Measurements from ENCODE around the gene FLOT1. TPM values are rescaled to one million over a fixed set of nuclear protein-coding genes. Genes with fewer than 3 reads are reported as not detected.

FLOT1 gene
- total and polyA plus RNA-seq, 2 of the 13 experiments (the other 11 are each of a cell fraction or from before 2014, with no cell fraction given): 82.3 to 130 TPM

GRCh38 chr6:30787954-30788353 is 45.5 kb upstream of the FLOT1 start:
- peak; percentile 88 for ATAC-seq
- FAIRE-seq: peak; percentile 37
- WGBS (ENCODE audit: low lambda C conversion rate): 28% methylated on average over 5 of the region's 5 CpGs
- Histone ChIP-seq H3K9me3 (ENCODE audit: low read length) (no peaks in the 10 kb centered on the region), H3K79me2 (ENCODE audit: insufficient read depth, low read length) (no peaks in the 10 kb centered on the region), H3K27ac (ENCODE audit: extremely low read length, insufficient read depth, low read length) (peak overlapping the region; percentile 53), H3K4me2 (ENCODE audit: low read depth, low read length) (peak overlapping the region; percentile 57), H3K4me1 (ENCODE audit: insufficient read depth, low read length) (peaks cover 71% of the 10 kb centered on the region), H3K9ac (ENCODE audit: insufficient read depth, low read depth, low read length) (peak overlapping the region; percentile 3; the same call in 1 of the 2 replicates), H2AFZ (ENCODE audit: low read length) (peak overlapping the region; percentile 23), H3K36me3 (replicated peaks in 1 of 2; ENCODE audit: control insufficient read depth in 1 of 2, insufficient read depth in 2 of 2, low read length in 2 of 2) (no peaks in the 10 kb centered on the region), H4K20me1 (ENCODE audit: insufficient read depth, low read length) (no peaks in the 10 kb centered on the region), H3K27me3 (ENCODE audit: control insufficient read depth in 1 of 2, insufficient read depth in 2 of 2, low read length in 2 of 2) (no peaks in the 10 kb centered on the region), H3K4me3 (replicated peaks in 1 of 3; ENCODE audit: insufficient read depth in 1 of 3, low read depth in 2 of 3, low read length in 3 of 3) (no peak overlapping the region)
- ChIA-PET CTCF (ENCODE audit: low intra/inter-chr PET ratio, low total read pairs) (no interaction called here), POLR2A (interaction anchor here (0.7 to 3.8 kb wide), 9 partner anchors 19 to 217 kb away, joined by 3 to 21 read pairs (median 4); partner anchors contain the start of genes ABCF1, IER3 and MDC1)
- BruUV-seq (replicated peaks): no TSS peak
- intact Hi-C loops (cut with micrococcal nuclease; ENCODE audit: unreplicated experiment): no loop called here
- in situ Hi-C loops (cut with HindIII; ENCODE audit: extremely low pct_ligation_motif_present, low pct_unique_long_range_greater_than_20kb): no loop called here
- peak; percentile 88 for DNase-seq (ENCODE audit: low spot score)
- TF ChIP-seq ZFX (CRISPR knock-in tag; IDR thresholded peaks at IDR 0.05; ENCODE audit: low read depth) (peak; percentile 38; the same call in 1 of the 2 replicates), ZNF235 (CRISPR knock-in tag; IDR thresholded peaks at IDR 0.05; ENCODE audit: borderline replicate concordance) (no peak), SNAPC2 (CRISPR knock-in tag; IDR thresholded peaks at IDR 0.05) (0 out of 2 replicates have a peak, but pooled peaks have one; percentile 51), ZKSCAN8 (CRISPR knock-in tag; IDR thresholded peaks at IDR 0.05; ENCODE audit: borderline replicate concordance) (peak; percentile 42; the same call in 1 of the 2 replicates), ARID5B (CRISPR knock-in tag; IDR thresholded peaks at IDR 0.05) (peak; percentile 49), ASH2L (IDR thresholded peaks at IDR 0.05; ENCODE audit: insufficient read length, low read depth, low read length) (peak; percentile 32), TBX2 (CRISPR knock-in tag; IDR thresholded peaks at IDR 0.05; ENCODE audit: borderline replicate concordance) (peak; percentile 40; the same call in 1 of the 2 replicates), ZNF550 (CRISPR knock-in tag; IDR thresholded peaks at IDR 0.05; ENCODE audit: borderline replicate concordance) (no peak), HNRNPL (IDR thresholded peaks at IDR 0.05; ENCODE audit: low read depth, low read length) (0 out of 2 replicates have a peak, but pooled peaks have one; percentile 63), ZSCAN29 (CRISPR knock-in tag; conservative IDR thresholded peaks at IDR 0.05) (0 out of 2 replicates have a peak, but pooled peaks have one; percentile 31)
- TF ChIP-seq, protein P1, sequence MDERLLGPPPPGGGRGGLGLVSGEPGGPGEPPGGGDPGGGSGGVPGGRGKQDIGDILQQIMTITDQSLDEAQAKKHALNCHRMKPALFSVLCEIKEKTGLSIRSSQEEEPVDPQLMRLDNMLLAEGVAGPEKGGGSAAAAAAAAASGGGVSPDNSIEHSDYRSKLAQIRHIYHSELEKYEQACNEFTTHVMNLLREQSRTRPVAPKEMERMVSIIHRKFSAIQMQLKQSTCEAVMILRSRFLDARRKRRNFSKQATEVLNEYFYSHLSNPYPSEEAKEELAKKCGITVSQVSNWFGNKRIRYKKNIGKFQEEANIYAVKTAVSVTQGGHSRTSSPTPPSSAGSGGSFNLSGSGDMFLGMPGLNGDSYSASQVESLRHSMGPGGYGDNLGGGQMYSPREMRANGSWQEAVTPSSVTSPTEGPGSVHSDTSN (CRISPR knock-in tag; IDR thresholded peaks at IDR 0.05): no peak
- TF ChIP-seq, protein P2, sequence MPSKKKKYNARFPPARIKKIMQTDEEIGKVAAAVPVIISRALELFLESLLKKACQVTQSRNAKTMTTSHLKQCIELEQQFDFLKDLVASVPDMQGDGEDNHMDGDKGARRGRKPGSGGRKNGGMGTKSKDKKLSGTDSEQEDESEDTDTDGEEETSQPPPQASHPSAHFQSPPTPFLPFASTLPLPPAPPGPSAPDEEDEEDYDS (CRISPR knock-in tag; IDR thresholded peaks at IDR 0.05): peak; percentile 53; the same call in 1 of the 2 replicates
- TF ChIP-seq, protein P3, sequence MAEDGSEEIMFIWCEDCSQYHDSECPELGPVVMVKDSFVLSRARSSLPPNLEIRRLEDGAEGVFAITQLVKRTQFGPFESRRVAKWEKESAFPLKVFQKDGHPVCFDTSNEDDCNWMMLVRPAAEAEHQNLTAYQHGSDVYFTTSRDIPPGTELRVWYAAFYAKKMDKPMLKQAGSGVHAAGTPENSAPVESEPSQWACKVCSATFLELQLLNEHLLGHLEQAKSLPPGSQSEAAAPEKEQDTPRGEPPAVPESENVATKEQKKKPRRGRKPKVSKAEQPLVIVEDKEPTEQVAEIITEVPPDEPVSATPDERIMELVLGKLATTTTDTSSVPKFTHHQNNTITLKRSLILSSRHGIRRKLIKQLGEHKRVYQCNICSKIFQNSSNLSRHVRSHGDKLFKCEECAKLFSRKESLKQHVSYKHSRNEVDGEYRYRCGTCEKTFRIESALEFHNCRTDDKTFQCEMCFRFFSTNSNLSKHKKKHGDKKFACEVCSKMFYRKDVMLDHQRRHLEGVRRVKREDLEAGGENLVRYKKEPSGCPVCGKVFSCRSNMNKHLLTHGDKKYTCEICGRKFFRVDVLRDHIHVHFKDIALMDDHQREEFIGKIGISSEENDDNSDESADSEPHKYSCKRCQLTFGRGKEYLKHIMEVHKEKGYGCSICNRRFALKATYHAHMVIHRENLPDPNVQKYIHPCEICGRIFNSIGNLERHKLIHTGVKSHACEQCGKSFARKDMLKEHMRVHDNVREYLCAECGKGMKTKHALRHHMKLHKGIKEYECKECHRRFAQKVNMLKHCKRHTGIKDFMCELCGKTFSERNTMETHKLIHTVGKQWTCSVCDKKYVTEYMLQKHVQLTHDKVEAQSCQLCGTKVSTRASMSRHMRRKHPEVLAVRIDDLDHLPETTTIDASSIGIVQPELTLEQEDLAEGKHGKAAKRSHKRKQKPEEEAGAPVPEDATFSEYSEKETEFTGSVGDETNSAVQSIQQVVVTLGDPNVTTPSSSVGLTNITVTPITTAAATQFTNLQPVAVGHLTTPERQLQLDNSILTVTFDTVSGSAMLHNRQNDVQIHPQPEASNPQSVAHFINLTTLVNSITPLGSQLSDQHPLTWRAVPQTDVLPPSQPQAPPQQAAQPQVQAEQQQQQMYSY (CRISPR knock-in tag; IDR thresholded peaks at IDR 0.05): no peak
